Measurements from ENCODE around the gene HTR4.

GRCh38 chr5:148620696-148621095 lies 33.6 kb downstream of the HTR4 start:
- no peak for TF ChIP-seq ZNF274 (IDR thresholded peaks at IDR 0.05; ENCODE audit: low read depth, low read length)
- no peak for TF ChIP-seq YY1 (IDR thresholded peaks at IDR 0.05; ENCODE audit: insufficient read depth, insufficient read length)
